ENCODE data around the gene KCNQ5.

DNA sequence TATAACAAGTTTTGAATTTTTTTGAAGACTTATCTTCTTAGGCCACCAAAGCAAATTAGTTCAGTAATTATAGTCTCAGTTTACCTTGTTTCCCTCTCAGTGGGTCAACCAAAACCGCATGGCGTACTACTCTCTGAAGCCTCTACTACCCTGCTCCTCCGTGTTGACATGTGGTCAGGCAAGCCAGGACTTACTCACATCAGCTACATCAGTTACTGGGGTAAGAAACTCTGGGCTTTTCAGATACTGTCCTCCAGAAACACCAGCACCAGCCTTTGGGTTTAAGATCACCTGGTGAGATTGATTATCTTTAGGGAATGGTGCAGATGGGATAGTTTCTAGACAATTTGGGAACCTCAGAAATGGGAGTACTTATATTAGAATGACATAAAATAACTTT is 55.1 kb downstream of the KCNQ5 start:
- TF ChIP-seq, protein P1, sequence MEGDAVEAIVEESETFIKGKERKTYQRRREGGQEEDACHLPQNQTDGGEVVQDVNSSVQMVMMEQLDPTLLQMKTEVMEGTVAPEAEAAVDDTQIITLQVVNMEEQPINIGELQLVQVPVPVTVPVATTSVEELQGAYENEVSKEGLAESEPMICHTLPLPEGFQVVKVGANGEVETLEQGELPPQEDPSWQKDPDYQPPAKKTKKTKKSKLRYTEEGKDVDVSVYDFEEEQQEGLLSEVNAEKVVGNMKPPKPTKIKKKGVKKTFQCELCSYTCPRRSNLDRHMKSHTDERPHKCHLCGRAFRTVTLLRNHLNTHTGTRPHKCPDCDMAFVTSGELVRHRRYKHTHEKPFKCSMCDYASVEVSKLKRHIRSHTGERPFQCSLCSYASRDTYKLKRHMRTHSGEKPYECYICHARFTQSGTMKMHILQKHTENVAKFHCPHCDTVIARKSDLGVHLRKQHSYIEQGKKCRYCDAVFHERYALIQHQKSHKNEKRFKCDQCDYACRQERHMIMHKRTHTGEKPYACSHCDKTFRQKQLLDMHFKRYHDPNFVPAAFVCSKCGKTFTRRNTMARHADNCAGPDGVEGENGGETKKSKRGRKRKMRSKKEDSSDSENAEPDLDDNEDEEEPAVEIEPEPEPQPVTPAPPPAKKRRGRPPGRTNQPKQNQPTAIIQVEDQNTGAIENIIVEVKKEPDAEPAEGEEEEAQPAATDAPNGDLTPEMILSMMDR (IDR thresholded peaks at IDR 0.05): no peak
- TF ChIP-seq POLR2AphosphoS5 (IDR thresholded peaks at IDR 0.05): no peak

Data from suprapubic skin (tissue), 3 donors.